ENCODE measurements around the gene IL5RA.

GRCh38 chr3:3110749-3111361 is 681 bp upstream of the IL5RA start:
- TF ChIP-seq SIN3A (IDR thresholded peaks at IDR 0.05; ENCODE audit: borderline replicate concordance, insufficient read depth, low read length), result no peak
- no peak for TF ChIP-seq POLR2AphosphoS5 (IDR thresholded peaks at IDR 0.05; ENCODE audit: low read depth, low read length)
- no peak for TF ChIP-seq TAF1 (IDR thresholded peaks at IDR 0.05; ENCODE audit: borderline replicate concordance, insufficient read depth, low read length)
- no peak for TF ChIP-seq REST (IDR thresholded peaks at IDR 0.05; ENCODE audit: insufficient read depth in 1 of 2, low read depth in 2 of 2, low read length in 2 of 2)
- no peak for TF ChIP-seq FOXP2 (optimal IDR thresholded peaks at IDR 0.05; ENCODE audit: borderline replicate concordance, extremely low read depth, extremely low read length, insufficient read depth)
